Fibroblast of lung (primary cell): ENCODE results near the gene ATP1B1. TPM values are rescaled to one million over a fixed set of nuclear protein-coding genes. Genes with fewer than 3 reads are reported as not detected.
A peak's percentile ranks its signal among the peaks of the same experiment; 100 is the strongest.

Experiments
- DNase-seq, 2 donors: peaks; one replicate each; pipeline versions ENCODE4 v3.0.0 to v3.0.0-alpha.2; 2010; ENCODE audit warnings: low read depth in 2 of 2
- H2AFZ ChIP-seq: 2 replicates; pipeline ENCODE4 v1.5.1; 2012; ENCODE audit warnings: low read length, control low read depth, inconsistent platforms
- H3K27ac ChIP-seq: 2 replicates; pipeline ENCODE4 v1.5.1; 2011; ENCODE audit warnings: low read length, control low read depth; ENCODE audit not compliant: insufficient read depth
- H3K27me3 ChIP-seq: 2 replicates; pipeline ENCODE4 v1.5.1; 2011; ENCODE audit warnings: mild to moderate bottlenecking, low read length; ENCODE audit not compliant: control insufficient read depth, insufficient read depth
- H3K36me3 ChIP-seq: 2 replicates; pipeline ENCODE4 v1.5.1; 2011; ENCODE audit warnings: low read length; ENCODE audit not compliant: control insufficient read depth, insufficient read depth
- H3K4me1 ChIP-seq: 2 replicates; pipeline ENCODE4 v1.5.1; 2011; ENCODE audit warnings: low read length; ENCODE audit not compliant: control insufficient read depth, insufficient read depth; ENCODE audit errors: extremely low read depth
- H3K4me2 ChIP-seq: 2 replicates; pipeline ENCODE4 v1.5.1; 2011; ENCODE audit warnings: low read length, control low read depth; ENCODE audit not compliant: insufficient read depth; ENCODE audit errors: extremely low read depth
- H3K4me3 ChIP-seq, 4 experiments: fragments of 200-600 bp in 1 of 4; sonication (generic) in 1 of 4; replicated peaks in 1 of 4; 2 replicates each; pipeline ENCODE4 v1.5.1; 2011 to 2016; ENCODE audit warnings: low read length in 4 of 4, low read depth in 3 of 4, mild to moderate bottlenecking in 3 of 4, control low read depth in 2 of 4, inconsistent platforms in 1 of 4, mixed read lengths in 1 of 4; ENCODE audit not compliant: insufficient read depth in 1 of 4; ENCODE audit errors: control extremely low read depth in 1 of 4
- H3K79me2 ChIP-seq: 2 replicates; pipeline ENCODE4 v1.5.1; 2012; ENCODE audit warnings: mild to moderate bottlenecking, low read length, inconsistent platforms; ENCODE audit not compliant: control insufficient read depth, insufficient read depth
- H3K9ac ChIP-seq: 2 replicates; pipeline ENCODE4 v1.5.1; 2011; ENCODE audit warnings: mild to moderate bottlenecking, low read length, control low read depth; ENCODE audit not compliant: insufficient read depth
- H3K9me3 ChIP-seq: 2 replicates; pipeline ENCODE4 v1.5.1; 2012; ENCODE audit warnings: low read depth, low read length; ENCODE audit not compliant: control insufficient read depth, insufficient read depth
- H4K20me1 ChIP-seq: 2 replicates; pipeline ENCODE4 v1.5.1; 2011; ENCODE audit warnings: low read length; ENCODE audit not compliant: control insufficient read depth, insufficient read depth; ENCODE audit errors: extremely low read depth
- CTCF ChIP-seq, 2 donors: IDR thresholded peaks in 1 of 2; conservative IDR thresholded peaks in 1 of 2; 1 replicate in 1 of 2; 2 replicates in 1 of 2; pipeline ENCODE4 v1.5.1; 2011 to 2012; ENCODE audit warnings: low read length in 2 of 2, control low read depth in 1 of 2, inconsistent platforms in 1 of 2, low read depth in 1 of 2, mild to moderate bottlenecking in 1 of 2
- EZH2 ChIP-seq: IDR thresholded peaks from 2 replicates; pipeline ENCODE4 v1.5.1; 2012; ENCODE audit warnings: low read length, control low read depth, mild to moderate bottlenecking; ENCODE audit errors: missing control alignments
- polyA plus RNA-seq, 2 donors: library from polyadenylated mRNA; depleted of rRNA in 1 of 2; stranded (reverse) in 1 of 2; unstranded in 1 of 2; fragments of >200 nt; gene quantifications; 2 replicates each; pipeline ENCODE4 v1.2.1, GENCODE V29; 2011 to 2012; ENCODE audit warnings: missing spikeins in 1 of 2
- total RNA-seq: library from RNA; depleted of rRNA; stranded (reverse); fragments of >200 nt; gene quantifications from 2 replicates; pipeline ENCODE4 v1.2.1, GENCODE V29; 2014

ATP1B1 gene
- total and polyA plus RNA-seq, 2 donors (not counting 1 experiment from before 2014, with no cell fraction given) = 21.1 to 37.9 TPM

DNA sequence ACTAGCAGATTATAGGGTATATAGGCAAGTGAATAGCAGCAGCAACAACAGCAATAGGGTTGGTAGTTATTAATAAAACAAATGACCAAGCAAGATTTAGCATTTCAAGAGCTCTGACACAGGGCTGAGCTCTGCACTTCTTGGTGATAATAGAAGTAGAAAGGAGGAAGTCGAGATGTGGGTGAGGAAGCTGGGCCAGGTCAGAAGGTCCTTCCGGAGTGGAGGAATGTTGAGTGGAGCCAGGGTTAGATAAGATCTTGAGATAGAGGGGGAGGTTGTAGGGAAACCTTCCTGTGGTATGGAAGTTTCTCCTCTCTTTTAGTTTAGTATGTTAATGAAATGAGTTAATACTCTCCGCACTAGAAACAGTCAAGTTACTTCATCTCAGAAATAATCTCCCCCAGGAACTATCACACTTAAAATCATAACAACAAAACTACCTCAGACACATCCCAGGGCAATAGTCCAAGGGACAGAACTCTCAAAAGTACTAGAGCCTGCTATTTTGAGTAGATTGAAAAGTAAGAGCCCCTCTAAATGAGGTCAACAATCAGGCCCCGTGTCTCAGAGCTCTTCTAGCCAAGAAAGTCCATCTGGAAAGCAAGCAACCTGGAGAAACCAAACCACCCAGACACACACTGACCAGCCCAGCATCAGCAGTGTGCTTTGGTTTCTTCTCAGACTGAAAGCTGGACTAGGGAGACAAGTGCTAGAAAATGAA lies 45.4 kb upstream of the ATP1B1 start:
- H3K9ac ChIP-seq = no peak overlapping the region
- H3K4me1 ChIP-seq = no peaks in the 10 kb centered on the region
- no peak overlapping the region for H3K27ac ChIP-seq
- no peaks in the 10 kb centered on the region for H3K27me3 ChIP-seq
- H3K4me2 ChIP-seq = no peak overlapping the region
- no peak overlapping the region for H3K4me3 ChIP-seq
- no peaks in the 10 kb centered on the region for H4K20me1 ChIP-seq
- H3K79me2 ChIP-seq = no peaks in the 10 kb centered on the region
- H3K36me3 ChIP-seq = no peaks in the 10 kb centered on the region
- no peak overlapping the region for H2AFZ ChIP-seq
- H3K9me3 ChIP-seq = no peaks in the 10 kb centered on the region
- no peak for TF ChIP-seq EZH2
- no peak for TF ChIP-seq CTCF (conservative IDR thresholded peaks at IDR 0.05 in 1 of 2, IDR thresholded peaks at IDR 0.05 in 1 of 2; ENCODE audit: low read depth in 1 of 2, low read length in 2 of 2)
- peak in 1 of 2 donors; percentile 13 for DNase-seq

DNA sequence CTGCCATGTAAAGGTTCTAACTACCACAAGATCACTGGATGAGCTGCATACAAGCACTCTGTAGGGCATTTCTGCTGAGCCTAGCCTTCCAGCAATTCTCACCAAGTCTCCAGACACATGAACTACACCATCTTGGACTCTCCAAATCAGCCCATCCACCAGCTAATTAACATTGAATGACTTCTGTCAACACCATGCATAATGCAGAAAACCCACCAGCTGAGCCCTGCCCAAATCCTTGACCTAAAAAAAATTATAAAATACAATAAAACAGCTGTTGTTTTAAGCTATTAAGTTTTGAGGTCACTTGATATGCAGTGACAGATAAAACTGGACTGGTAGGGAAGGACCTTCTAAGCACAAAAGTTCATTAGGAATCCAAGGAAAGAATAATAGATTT lies 44.3 kb upstream of the ATP1B1 start:
- Histone ChIP-seq H2AFZ (no peak overlapping the region), H3K9me3 (no peaks in the 10 kb centered on the region), H3K4me3 (no peak overlapping the region), H3K36me3 (no peaks in the 10 kb centered on the region), H3K27me3 (no peaks in the 10 kb centered on the region), H3K79me2 (no peaks in the 10 kb centered on the region), H3K4me1 (no peaks in the 10 kb centered on the region), H3K4me2 (no peak overlapping the region), H4K20me1 (no peaks in the 10 kb centered on the region), H3K9ac (no peak overlapping the region), H3K27ac (no peak overlapping the region)
- no peak for DNase-seq
- TF ChIP-seq CTCF (conservative IDR thresholded peaks at IDR 0.05 in 1 of 2, IDR thresholded peaks at IDR 0.05 in 1 of 2; ENCODE audit: low read depth in 1 of 2, low read length in 2 of 2) (no peak), EZH2 (no peak)

DNA sequence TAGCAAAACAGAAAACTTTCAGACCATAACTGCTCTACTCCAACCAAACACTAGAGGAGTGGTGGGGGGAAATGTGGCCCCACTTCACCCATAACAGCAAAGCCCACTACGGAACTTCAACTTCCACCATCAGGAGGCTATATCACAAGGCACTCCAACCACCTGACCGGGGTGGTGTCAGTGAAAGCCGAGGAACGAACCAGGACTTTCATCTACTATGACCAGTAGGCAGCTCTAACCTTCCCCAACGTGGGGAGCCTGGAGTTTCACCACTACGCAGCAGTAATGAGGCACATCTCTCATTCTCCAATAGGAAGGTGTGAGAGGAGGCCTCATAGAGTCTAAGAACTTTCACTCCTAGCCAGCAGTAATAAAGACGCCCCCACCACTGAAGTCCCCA lies 42.4 kb upstream of the ATP1B1 start:
- no peak overlapping the region for H2AFZ ChIP-seq
- no peaks in the 10 kb centered on the region for H3K4me1 ChIP-seq
- H3K79me2 ChIP-seq = no peaks in the 10 kb centered on the region
- H3K4me2 ChIP-seq = no peak overlapping the region
- no peak for TF ChIP-seq EZH2
- TF ChIP-seq CTCF (conservative IDR thresholded peaks at IDR 0.05 in 1 of 2, IDR thresholded peaks at IDR 0.05 in 1 of 2; ENCODE audit: low read depth in 1 of 2, low read length in 2 of 2) = no peak
- no peak overlapping the region for H3K27ac ChIP-seq
- DNase-seq = no peak
- H3K36me3 ChIP-seq = no peaks in the 10 kb centered on the region
- no peaks in the 10 kb centered on the region for H3K27me3 ChIP-seq
- no peaks in the 10 kb centered on the region for H4K20me1 ChIP-seq
- no peaks in the 10 kb centered on the region for H3K9me3 ChIP-seq
- no peak overlapping the region for H3K4me3 ChIP-seq
- H3K9ac ChIP-seq = no peak overlapping the region
